Choroid plexus epithelial cell (primary cell): ENCODE measurements around the gene AGGF1.

Experiments
- DNase-seq: peaks from one replicate; pipeline ENCODE4 v3.0.0-alpha.2; 2010; ENCODE audit warnings: low read depth
- H3K4me3 ChIP-seq: 2 replicates; pipeline ENCODE4 v1.5.1; 2011; ENCODE audit warnings: low read depth, mild to moderate bottlenecking, control low read depth, low read length, moderate library complexity
- TF ChIP-seq, protein P1 (sequence below): conservative IDR thresholded peaks from 2 replicates; pipeline ENCODE4 v1.5.1; 2011; ENCODE audit warnings: low read depth, mild to moderate bottlenecking, control low read depth, inconsistent platforms, low read length, moderate library complexity

The AGGF1 gene

GRCh38 chr5:77010243-77010642 is 20.0 kb upstream of the AGGF1 start:
- H3K4me3 ChIP-seq = no peak overlapping the region
- TF ChIP-seq, protein P1, sequence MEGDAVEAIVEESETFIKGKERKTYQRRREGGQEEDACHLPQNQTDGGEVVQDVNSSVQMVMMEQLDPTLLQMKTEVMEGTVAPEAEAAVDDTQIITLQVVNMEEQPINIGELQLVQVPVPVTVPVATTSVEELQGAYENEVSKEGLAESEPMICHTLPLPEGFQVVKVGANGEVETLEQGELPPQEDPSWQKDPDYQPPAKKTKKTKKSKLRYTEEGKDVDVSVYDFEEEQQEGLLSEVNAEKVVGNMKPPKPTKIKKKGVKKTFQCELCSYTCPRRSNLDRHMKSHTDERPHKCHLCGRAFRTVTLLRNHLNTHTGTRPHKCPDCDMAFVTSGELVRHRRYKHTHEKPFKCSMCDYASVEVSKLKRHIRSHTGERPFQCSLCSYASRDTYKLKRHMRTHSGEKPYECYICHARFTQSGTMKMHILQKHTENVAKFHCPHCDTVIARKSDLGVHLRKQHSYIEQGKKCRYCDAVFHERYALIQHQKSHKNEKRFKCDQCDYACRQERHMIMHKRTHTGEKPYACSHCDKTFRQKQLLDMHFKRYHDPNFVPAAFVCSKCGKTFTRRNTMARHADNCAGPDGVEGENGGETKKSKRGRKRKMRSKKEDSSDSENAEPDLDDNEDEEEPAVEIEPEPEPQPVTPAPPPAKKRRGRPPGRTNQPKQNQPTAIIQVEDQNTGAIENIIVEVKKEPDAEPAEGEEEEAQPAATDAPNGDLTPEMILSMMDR = no peak
- no peak for DNase-seq

DNA sequence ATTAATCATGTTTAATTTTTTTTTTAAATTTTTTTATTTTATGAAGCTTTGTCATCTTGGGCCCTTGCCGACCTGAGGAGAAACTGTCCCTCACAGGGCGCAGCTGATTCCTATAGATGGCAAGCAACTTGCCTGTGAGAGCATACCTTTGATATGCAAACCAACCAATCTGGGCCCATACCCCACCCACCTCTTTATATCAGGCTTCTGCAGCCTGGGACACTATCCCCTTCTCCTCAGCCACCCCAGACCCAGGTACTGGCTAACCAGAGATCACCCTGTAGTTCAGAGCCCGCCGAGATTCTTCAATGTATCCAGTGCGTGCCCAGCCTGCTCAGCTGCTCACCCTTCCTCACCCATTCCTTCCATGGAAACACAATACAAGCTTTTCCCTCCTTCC is 18.7 kb upstream of the AGGF1 start:
- no peak overlapping the region for H3K4me3 ChIP-seq
- DNase-seq = no peak
- TF ChIP-seq, protein P1 = no peak

DNA sequence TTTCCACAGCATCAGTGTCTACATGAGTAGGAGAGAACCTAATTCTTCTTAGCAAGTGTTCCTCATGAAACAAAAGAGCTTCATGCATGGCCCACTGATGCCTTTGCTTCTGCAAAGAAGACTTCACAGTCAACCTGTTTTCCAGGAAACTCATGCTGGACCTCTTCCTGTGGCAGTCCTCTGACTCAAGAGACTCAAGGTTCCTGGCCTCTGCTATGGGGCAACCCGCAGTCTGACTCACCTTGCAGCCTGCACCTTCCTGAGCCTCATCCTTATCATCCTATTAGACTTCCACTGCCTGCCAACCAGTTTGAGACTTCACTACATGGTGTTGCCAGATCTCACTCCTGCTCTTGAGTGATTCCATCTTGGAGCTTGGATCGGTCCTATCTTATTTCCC is 17.6 kb upstream of the AGGF1 start:
- H3K4me3 ChIP-seq = no peak overlapping the region
- TF ChIP-seq, protein P1 = no peak
- DNase-seq = no peak

- TF ChIP-seq, protein P1 = peak; percentile 54
- no peak overlapping the region for H3K4me3 ChIP-seq
- peak; percentile 91 for DNase-seq
Observed at GRCh38 chr5:77015938-77016569, 14.2 kb upstream of the AGGF1 start.

GRCh38 chr5:77016962-77017361 is 13.2 kb upstream of the AGGF1 start:
- H3K4me3 ChIP-seq = no peak overlapping the region
- TF ChIP-seq, protein P1 = no peak
- no peak for DNase-seq

- DNase-seq = no peak
- no peak overlapping the region for H3K4me3 ChIP-seq
- TF ChIP-seq, protein P1 = no peak
Observed at GRCh38 chr5:77017668-77018067, 12.5 kb upstream of the AGGF1 start.
